Heart left ventricle (tissue), 16 donors: ENCODE results near the gene OR52B2. TPM values are rescaled to one million over a fixed set of nuclear protein-coding genes. Genes with fewer than 3 reads are reported as not detected.

Experiments used
- ATAC-seq, 4 donors: fragments of 200-7000 bp; cut with Tn5 transposase; one replicate each; pipeline ENCODE4 v1.9.1; 2020 to 2022; ENCODE audit warnings: moderate library complexity in 4 of 4, mild to moderate bottlenecking in 3 of 4, moderate number of reproducible peaks in 1 of 4
- DNase-seq, 5 donors: peaks; one replicate each; pipeline ENCODE4 v3.0.0-alpha.2; 2020
- H3K27ac ChIP-seq, 12 donors: fragments of 200-600 bp; sonication (generic) in 4 of 12; one replicate each; pipeline versions ENCODE4 v1.5.0 to v1.8.0; 2016 to 2022; ENCODE audit warnings: mild to moderate bottlenecking in 2 of 12
- H3K27me3 ChIP-seq, 9 donors: fragments of 200-600 bp; sonication (generic) in 2 of 9; one replicate each; pipeline versions ENCODE4 v1.5.1 to v1.8.0; 2016 to 2022; ENCODE audit warnings: mild to moderate bottlenecking in 3 of 9
- H3K36me3 ChIP-seq, 9 donors: fragments of 200-600 bp; sonication (generic) in 2 of 9; one replicate each; pipeline versions ENCODE4 v1.5.0 to v1.8.0; 2018 to 2022; ENCODE audit warnings: mild to moderate bottlenecking in 2 of 9
- H3K4me1 ChIP-seq, 12 donors: fragments of 200-600 bp; sonication (generic) in 4 of 12; one replicate each; pipeline versions ENCODE4 v1.5.0 to v1.8.0; 2016 to 2022; ENCODE audit warnings: mild to moderate bottlenecking in 3 of 12
- H3K4me3 ChIP-seq, 12 donors: fragments of 200-600 bp; sonication (generic) in 4 of 12; one replicate each; pipeline versions ENCODE4 v1.5.0 to v1.8.0; 2017 to 2022; ENCODE audit warnings: mild to moderate bottlenecking in 9 of 12, moderate library complexity in 4 of 12
- H3K9me3 ChIP-seq, 12 donors: fragments of 200-600 bp; sonication (generic) in 4 of 12; one replicate each; pipeline versions ENCODE4 v1.5.0 to v1.8.0; 2016 to 2022; ENCODE audit warnings: mild to moderate bottlenecking in 1 of 12
- POLR2A ChIP-seq, 2 donors: fragments of 450-650 bp; IDR thresholded peaks; one replicate each; pipeline ENCODE4 v1.6.1; 2017; ENCODE audit warnings: antibody characterized with exemption in 2 of 2, mild to moderate bottlenecking in 2 of 2, moderate library complexity in 2 of 2
- WGBS, 4 donors: extraction: QIAGEN DNeasy Blood & Tissue Kit in 2 of 4; methylation state at CpG; one replicate each; pipeline versions ENCODE4 v1.1.5 to v1.1.7; 2013 to 2018; 5-methylcytosine and 5-hydroxymethylcytosine counted together
- intact Hi-C, 10 donors: fragments of 100-400 bp; cut with DNase I; formaldehyde crosslinking; loops; one replicate each; pipeline versions ENCODE4 v1.11.1 to v1.14.2; 2022
- long read RNA-seq, 3 donors: library from polyadenylated mRNA; unstranded; transcript quantifications; one replicate each; pipeline ENCODE4 v2.0.0, GENCODE V29; 2020 to 2021
- polyA plus RNA-seq, 2 donors: library from polyadenylated mRNA; stranded (reverse); fragments of 200-250 nt; gene quantifications; one replicate each; pipeline ENCODE4 v1.2.3, GENCODE V29; 2013
- total RNA-seq, 9 donors: library from RNA; depleted of rRNA in 2 of 9; stranded (reverse); fragments of >200 nt in 2 of 9; fragmentation: NEBNext Ultra II Directional in 3 of 9; extraction: Animal tissue kit (Norgen Biotek cat#: 25700) in 3 of 9; gene quantifications; one replicate each; pipeline versions ENCODE4 v1.1.0 to v1.2.4, GENCODE V29; 2016 to 2023
- TF ChIP-seq, protein P1 (sequence below), 12 donors: fragments of 200-600 bp; sonication (generic) in 4 of 12; IDR thresholded peaks; one replicate each; pipeline versions ENCODE4 v1.5.0 to v1.8.0; 2018 to 2022; ENCODE audit warnings: antibody characterized with exemption in 12 of 12, mild to moderate bottlenecking in 5 of 12
- donor health status: ischemic (EF 13 %, LVEDD 7.1; RV severe dilation, severe dysfunction).
- donor health status: healthy with polysubstance abuse.
- donor health status: DM: no; HTN: yes; CAD: no.
- donor health status: DM: no; HTN: no; CAD: no.
- donor health status: ischemic (EF 25% LVEDD 6.9; RV normal size, moderate dysfunction).
- donor health status: ischemic (EF 25% LVEDD 5.7; RV mildly dilated, moderate dysfunction).
- donor health status: healthy.
- donor health status: DM: yes; HTN: yes; CAD: no.
- donor health status: ischemic (EF 35%, LVEDD 5.7; RV mildly dilated, moderate dysfunction).
- donor health status: nonischemic (EF 11% LVEDD 7.7; RV severe dilation, severe dysfunction).
- donor health status: DM: yes; HTN: yes; CAD: no.
- donor health status: PGD.
- donor health status: ischemic (EF 29% LVEDD 5.4; RV normal size, mild dysfunction).
- donor health status: nonischemic (EF 23%, LVEDD 6.1; RV moderate dilation, normal function).

The OR52B2 gene
- not detected for total RNA-seq
- polyA plus RNA-seq: not detected
- long read RNA-seq, donor 1: 0 reads
- long read RNA-seq, donor 2: 0 reads
- long read RNA-seq, donor 3: 0 reads

DNA sequence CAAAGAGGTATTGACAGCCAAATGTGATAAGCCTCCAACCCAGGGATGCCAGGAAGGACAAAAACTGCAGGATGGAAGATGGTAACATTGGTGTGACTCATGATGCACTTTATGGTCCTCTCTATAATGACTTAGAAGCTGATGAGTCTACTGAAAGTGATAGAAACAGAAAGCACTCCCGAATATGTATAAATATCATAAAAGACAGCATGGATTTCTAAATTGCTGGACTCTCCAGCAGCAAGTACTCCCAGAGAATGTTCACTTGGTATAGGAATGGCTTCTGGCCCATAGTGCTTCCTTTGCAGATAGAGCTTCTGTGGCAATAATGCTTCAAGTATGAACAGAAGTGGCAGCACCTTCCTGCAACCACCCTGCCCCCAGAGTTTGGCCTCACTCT, at the start of gene OR52B2:
Gene OR52B2, minus strand, starts transcription at position 101 of the 400 bp plus-strand sequence. Its CDS starts 0 bp downstream, at position 101.
- intact Hi-C loops: no loop called here
- peaks cover 0 to 12% (median under 1%) of the 10 kb centered on the region in 12 donors for H3K9me3 ChIP-seq
- H3K27ac ChIP-seq: no peak within 1 kb of the TSS
- H3K4me1 ChIP-seq: no peaks in the 10 kb centered on the region
- 67 to 90% (median 83%) methylated on average over 1 of the region's 1 CpG for WGBS, 4 donors
- H3K27me3 ChIP-seq: no peaks in the 10 kb centered on the region
- DNase-seq (no peak), ATAC-seq (no peak)
- TF ChIP-seq, protein P1, sequence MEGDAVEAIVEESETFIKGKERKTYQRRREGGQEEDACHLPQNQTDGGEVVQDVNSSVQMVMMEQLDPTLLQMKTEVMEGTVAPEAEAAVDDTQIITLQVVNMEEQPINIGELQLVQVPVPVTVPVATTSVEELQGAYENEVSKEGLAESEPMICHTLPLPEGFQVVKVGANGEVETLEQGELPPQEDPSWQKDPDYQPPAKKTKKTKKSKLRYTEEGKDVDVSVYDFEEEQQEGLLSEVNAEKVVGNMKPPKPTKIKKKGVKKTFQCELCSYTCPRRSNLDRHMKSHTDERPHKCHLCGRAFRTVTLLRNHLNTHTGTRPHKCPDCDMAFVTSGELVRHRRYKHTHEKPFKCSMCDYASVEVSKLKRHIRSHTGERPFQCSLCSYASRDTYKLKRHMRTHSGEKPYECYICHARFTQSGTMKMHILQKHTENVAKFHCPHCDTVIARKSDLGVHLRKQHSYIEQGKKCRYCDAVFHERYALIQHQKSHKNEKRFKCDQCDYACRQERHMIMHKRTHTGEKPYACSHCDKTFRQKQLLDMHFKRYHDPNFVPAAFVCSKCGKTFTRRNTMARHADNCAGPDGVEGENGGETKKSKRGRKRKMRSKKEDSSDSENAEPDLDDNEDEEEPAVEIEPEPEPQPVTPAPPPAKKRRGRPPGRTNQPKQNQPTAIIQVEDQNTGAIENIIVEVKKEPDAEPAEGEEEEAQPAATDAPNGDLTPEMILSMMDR (IDR thresholded peaks at IDR 0.05): no peak
- TF ChIP-seq POLR2A (IDR thresholded peaks at IDR 0.05): no peak
- H3K36me3 ChIP-seq: no peaks in the 10 kb centered on the region
- no peak within 1 kb of the TSS for H3K4me3 ChIP-seq

DNA sequence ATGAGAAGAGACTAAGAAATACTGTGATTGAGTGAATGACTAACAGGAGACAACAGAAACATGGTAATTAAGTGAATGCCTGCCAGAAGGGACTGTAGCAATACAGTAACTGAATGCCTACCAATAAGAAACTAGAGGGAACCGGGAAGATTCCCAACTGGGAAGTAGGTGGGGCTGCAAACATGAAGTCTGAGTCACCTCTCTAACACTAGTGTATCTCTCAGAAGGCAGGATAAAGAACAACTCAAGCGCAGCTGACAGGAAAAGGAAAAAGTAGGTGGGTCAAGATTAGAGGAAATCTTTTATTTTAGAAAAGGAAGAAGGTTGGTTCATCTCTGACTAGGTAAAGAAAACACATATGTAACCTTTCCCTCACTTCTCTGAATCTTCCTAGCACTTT, 49.2 kb upstream of the OR52B2 start:
- ATAC-seq: peak in 3 of 4 donors; percentile 79 to 90 (median 87)

DNA sequence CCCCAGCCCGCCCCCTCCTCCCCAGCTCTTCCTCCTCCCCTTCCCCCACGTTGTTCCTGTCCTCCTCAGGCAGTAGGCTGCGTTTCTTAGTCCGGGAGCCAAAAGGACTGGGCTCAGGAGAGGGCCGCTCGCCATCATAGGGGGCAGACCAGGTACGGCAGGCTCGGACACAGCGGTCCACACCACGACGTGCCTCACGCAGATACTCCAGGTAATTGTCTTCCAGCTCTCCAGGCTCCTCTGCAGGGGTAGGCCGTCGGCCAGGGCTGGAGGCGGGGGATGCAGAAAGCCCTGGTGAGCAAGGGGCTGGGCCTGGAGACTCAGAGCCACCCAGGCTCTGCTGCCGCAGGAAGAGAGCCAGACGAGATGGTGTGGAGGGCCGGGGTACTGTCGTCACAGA, 47.6 kb upstream of the OR52B2 start:
- H3K36me3 ChIP-seq: peaks cover 0 to 100% (median 96%) of the 10 kb centered on the region in 9 donors
- WGBS, 4 donors: 88 to 94% (median 91%) methylated on average over 18 to 19 of the region's 19 CpGs
- TF ChIP-seq POLR2A (IDR thresholded peaks at IDR 0.05): no peak
- TF ChIP-seq, protein P1 (IDR thresholded peaks at IDR 0.05): no peak
- H3K4me1 ChIP-seq: peaks cover 0 to 24% (median 1%) of the 10 kb centered on the region in 12 donors
- H3K27ac ChIP-seq: no peak overlapping the region
- DNase-seq: no peak
- no peak overlapping the region for H3K4me3 ChIP-seq
- no peaks in the 10 kb centered on the region for H3K9me3 ChIP-seq
- ATAC-seq: no peak
- no peaks in the 10 kb centered on the region for H3K27me3 ChIP-seq
- intact Hi-C loops: no loop called here

More for the DNA sequence above, 49.2 kb upstream of the OR52B2 start:
- peak overlapping the region in 8 of 12 donors; percentile 18 to 71 (median 46) for H3K27ac ChIP-seq
- TF ChIP-seq, protein P1 (IDR thresholded peaks at IDR 0.05): no peak
- TF ChIP-seq POLR2A (IDR thresholded peaks at IDR 0.05): no peak
- H3K4me1 ChIP-seq: peaks cover 0 to 24% (median 3%) of the 10 kb centered on the region in 12 donors
- peaks cover 0 to 100% (median 96%) of the 10 kb centered on the region in 9 donors for H3K36me3 ChIP-seq
- no peaks in the 10 kb centered on the region for H3K9me3 ChIP-seq
- no peak for DNase-seq
- WGBS, 4 donors: 41 to 57% (median 49%) methylated on average over 2 of the region's 2 CpGs
- intact Hi-C loops: no loop called here
- H3K4me3 ChIP-seq: no peak overlapping the region
- H3K27me3 ChIP-seq: no peaks in the 10 kb centered on the region

DNA sequence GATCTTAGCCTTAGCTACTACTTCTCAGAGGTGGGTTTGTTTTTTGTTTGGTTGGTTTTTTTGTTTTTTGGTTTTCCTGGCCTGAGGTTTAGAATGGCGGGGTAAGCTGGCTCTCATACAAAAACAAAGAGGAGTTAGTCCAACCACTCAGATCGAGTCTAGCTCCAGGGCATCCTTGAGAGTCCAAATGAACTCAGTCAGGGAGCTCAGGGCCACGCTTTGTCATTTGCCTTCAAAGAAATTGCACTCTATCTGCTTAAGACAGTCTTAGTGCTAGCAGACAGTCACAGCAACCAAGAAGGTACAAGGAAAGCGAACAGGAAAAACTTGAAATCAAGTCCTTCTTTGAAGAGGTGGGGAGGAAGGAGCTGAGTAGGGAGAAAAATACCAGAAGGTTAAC, 46.4 kb upstream of the OR52B2 start:
- Histone ChIP-seq H3K27ac (no peak overlapping the region), H3K9me3 (no peaks in the 10 kb centered on the region), H3K36me3 (peaks cover 0 to 100% (median 96%) of the 10 kb centered on the region in 9 donors), H3K4me3 (no peak overlapping the region), H3K27me3 (no peaks in the 10 kb centered on the region), H3K4me1 (peaks cover 0 to 24% (median 0%) of the 10 kb centered on the region in 12 donors)
- intact Hi-C loops: no loop called here
- DNase-seq (no peak), ATAC-seq (no peak)
- 90 to 95% (median 94%) methylated on average over 4 of the region's 4 CpGs for WGBS, 4 donors
- no peak for TF ChIP-seq POLR2A (IDR thresholded peaks at IDR 0.05)
- TF ChIP-seq, protein P1 (IDR thresholded peaks at IDR 0.05): no peak
